ENCODE results near the gene TEX54.
A peak's percentile ranks its signal among the peaks of the same experiment; 100 is the strongest.

- TF ChIP-seq, protein P1, sequence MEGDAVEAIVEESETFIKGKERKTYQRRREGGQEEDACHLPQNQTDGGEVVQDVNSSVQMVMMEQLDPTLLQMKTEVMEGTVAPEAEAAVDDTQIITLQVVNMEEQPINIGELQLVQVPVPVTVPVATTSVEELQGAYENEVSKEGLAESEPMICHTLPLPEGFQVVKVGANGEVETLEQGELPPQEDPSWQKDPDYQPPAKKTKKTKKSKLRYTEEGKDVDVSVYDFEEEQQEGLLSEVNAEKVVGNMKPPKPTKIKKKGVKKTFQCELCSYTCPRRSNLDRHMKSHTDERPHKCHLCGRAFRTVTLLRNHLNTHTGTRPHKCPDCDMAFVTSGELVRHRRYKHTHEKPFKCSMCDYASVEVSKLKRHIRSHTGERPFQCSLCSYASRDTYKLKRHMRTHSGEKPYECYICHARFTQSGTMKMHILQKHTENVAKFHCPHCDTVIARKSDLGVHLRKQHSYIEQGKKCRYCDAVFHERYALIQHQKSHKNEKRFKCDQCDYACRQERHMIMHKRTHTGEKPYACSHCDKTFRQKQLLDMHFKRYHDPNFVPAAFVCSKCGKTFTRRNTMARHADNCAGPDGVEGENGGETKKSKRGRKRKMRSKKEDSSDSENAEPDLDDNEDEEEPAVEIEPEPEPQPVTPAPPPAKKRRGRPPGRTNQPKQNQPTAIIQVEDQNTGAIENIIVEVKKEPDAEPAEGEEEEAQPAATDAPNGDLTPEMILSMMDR (IDR thresholded peaks at IDR 0.05; ENCODE audit: low read length), result peak; percentile 52
- TF ChIP-seq EZH2phosphoT487 (IDR thresholded peaks at IDR 0.05; ENCODE audit: low read length), result no peak
- no peak for TF ChIP-seq EZH2 (optimal IDR thresholded peaks at IDR 0.05; ENCODE audit: low read depth, low read length)
Measured at GRCh38 chr11:62787005-62787759, 45.5 kb downstream of the TEX54 start, which contains the start of gene TMEM179B.
